ENCODE data around the gene ABHD5.

DNA sequence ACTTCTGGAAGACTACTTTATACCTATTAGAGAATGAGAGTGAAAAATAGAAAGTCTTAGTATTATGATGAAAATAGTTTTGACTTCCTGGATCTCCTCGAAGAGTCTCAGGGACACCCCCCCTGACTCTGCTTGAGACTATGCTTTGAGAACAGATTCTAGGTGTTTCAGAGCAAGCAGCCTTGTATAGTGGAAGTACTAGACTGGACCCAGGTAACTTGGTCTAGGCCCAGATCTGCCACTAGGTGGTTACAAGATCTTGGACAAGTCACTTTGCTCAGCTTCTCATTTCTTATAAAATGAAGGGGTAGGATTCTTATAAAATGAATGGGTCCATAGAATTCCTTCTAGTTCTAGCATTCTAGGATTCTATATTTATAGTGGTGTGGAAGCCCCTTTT, 9.1 kb downstream of the ABHD5 start:
- TF ChIP-seq EZH2 (IDR thresholded peaks at IDR 0.05; ENCODE audit: insufficient read depth, poor library complexity, severe bottlenecking) (no peak), EZH2phosphoT487 (IDR thresholded peaks at IDR 0.05; ENCODE audit: insufficient read depth, low read depth) (no peak)

Measured in GM23248 (cell line).